Measurements from ENCODE around the gene DNAH10. TPM values are rescaled to one million over a fixed set of nuclear protein-coding genes. Genes with fewer than 3 reads are reported as not detected.

The DNAH10 gene
- total and polyA plus RNA-seq, 2 experiments from 2014 or later = 0.77 to 1.0 TPM

- H3K27ac ChIP-seq = no peak overlapping the region
- no peaks in the 10 kb centered on the region for H3K9me3 ChIP-seq (ENCODE audit: low read depth)
- no peaks in the 10 kb centered on the region for H3K4me1 ChIP-seq (ENCODE audit: low read depth)
- no peak overlapping the region for H3K4me3 ChIP-seq
- no peak for DNase-seq (ENCODE audit: low read depth in 1 of 2, low spot score in 1 of 2)
- H3K36me3 ChIP-seq = no peaks in the 10 kb centered on the region
- no peak for TF ChIP-seq CTCF (IDR thresholded peaks at IDR 0.05; ENCODE audit: low read depth, low read length)
- H3K27me3 ChIP-seq = no peaks in the 10 kb centered on the region
These were observed 54.9 kb downstream of the DNAH10 start for GRCh38 chr12:123816896-123817537.

GRCh38 chr12:123822804-123823203, 60.7 kb downstream of the DNAH10 start:
- DNase-seq (ENCODE audit: low read depth in 1 of 2, low spot score in 1 of 2) = no peak
- TF ChIP-seq CTCF (IDR thresholded peaks at IDR 0.05; ENCODE audit: low read depth, low read length) = no peak
- no peak overlapping the region for H3K4me3 ChIP-seq
- H3K27ac ChIP-seq = no peak overlapping the region
- H3K4me1 ChIP-seq (ENCODE audit: low read depth) = no peaks in the 10 kb centered on the region
- no peaks in the 10 kb centered on the region for H3K27me3 ChIP-seq
- no peaks in the 10 kb centered on the region for H3K9me3 ChIP-seq (ENCODE audit: low read depth)
- H3K36me3 ChIP-seq = no peaks in the 10 kb centered on the region

GRCh38 chr12:123828120-123828519, 66.0 kb downstream of the DNAH10 start:
- Histone ChIP-seq H3K4me3 (no peak overlapping the region), H3K9me3 (ENCODE audit: low read depth) (no peaks in the 10 kb centered on the region), H3K4me1 (ENCODE audit: low read depth) (no peaks in the 10 kb centered on the region), H3K27me3 (no peaks in the 10 kb centered on the region), H3K36me3 (no peaks in the 10 kb centered on the region), H3K27ac (no peak overlapping the region)
- DNase-seq (ENCODE audit: low read depth in 1 of 2, low spot score in 1 of 2) = no peak
- no peak for TF ChIP-seq CTCF (IDR thresholded peaks at IDR 0.05; ENCODE audit: low read depth, low read length)

GRCh38 chr12:123828854-123829547, 66.9 kb downstream of the DNAH10 start:
- H3K27ac ChIP-seq = no peak overlapping the region
- no peaks in the 10 kb centered on the region for H3K27me3 ChIP-seq
- H3K9me3 ChIP-seq (ENCODE audit: low read depth) = no peaks in the 10 kb centered on the region
- DNase-seq (ENCODE audit: low read depth in 1 of 2, low spot score in 1 of 2) = no peak
- H3K4me3 ChIP-seq = no peak overlapping the region
- TF ChIP-seq CTCF (IDR thresholded peaks at IDR 0.05; ENCODE audit: low read depth, low read length) = no peak
- H3K4me1 ChIP-seq (ENCODE audit: low read depth) = no peaks in the 10 kb centered on the region
- H3K36me3 ChIP-seq = no peaks in the 10 kb centered on the region

DNA sequence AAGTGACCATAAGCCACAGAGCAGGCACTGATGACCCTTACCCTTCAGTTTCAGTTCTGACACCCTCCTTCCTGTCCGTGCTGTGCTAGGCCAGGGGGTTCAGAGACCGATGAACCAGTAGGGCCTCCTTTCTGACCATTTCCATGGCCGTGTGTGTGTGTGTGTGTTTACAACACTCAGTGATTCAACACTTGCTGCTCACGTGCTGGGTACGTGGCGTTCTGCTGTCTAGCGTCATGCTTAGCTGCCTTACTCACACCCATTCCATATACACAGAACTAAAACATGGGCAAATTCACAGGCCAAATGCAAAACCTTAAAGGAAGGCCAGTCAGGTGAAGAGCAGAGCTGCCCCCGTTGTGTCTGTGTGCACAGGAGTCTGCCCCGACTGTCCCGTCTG, 67.5 kb downstream of the DNAH10 start:
- no peaks in the 10 kb centered on the region for H3K4me1 ChIP-seq (ENCODE audit: low read depth)
- TF ChIP-seq CTCF (IDR thresholded peaks at IDR 0.05; ENCODE audit: low read depth, low read length) = no peak
- no peaks in the 10 kb centered on the region for H3K9me3 ChIP-seq (ENCODE audit: low read depth)
- H3K27ac ChIP-seq = no peak overlapping the region
- no peak overlapping the region for H3K4me3 ChIP-seq
- no peaks in the 10 kb centered on the region for H3K27me3 ChIP-seq
- no peaks in the 10 kb centered on the region for H3K36me3 ChIP-seq
- DNase-seq (ENCODE audit: low read depth in 1 of 2, low spot score in 1 of 2) = no peak

All from cardiac muscle cell (in vitro differentiated cells and primary cell).